Activated T-cell treated with anti-CD3 and anti-CD28 coated beads for 1 hour (primary cell): ENCODE measurements around the gene TEDC1.

Experiments used
- DNase-seq: peaks from one replicate; pipeline ENCODE4 v3.0.0-alpha.2; 2020; ENCODE audit warnings: low read depth

TEDC1 gene

DNA sequence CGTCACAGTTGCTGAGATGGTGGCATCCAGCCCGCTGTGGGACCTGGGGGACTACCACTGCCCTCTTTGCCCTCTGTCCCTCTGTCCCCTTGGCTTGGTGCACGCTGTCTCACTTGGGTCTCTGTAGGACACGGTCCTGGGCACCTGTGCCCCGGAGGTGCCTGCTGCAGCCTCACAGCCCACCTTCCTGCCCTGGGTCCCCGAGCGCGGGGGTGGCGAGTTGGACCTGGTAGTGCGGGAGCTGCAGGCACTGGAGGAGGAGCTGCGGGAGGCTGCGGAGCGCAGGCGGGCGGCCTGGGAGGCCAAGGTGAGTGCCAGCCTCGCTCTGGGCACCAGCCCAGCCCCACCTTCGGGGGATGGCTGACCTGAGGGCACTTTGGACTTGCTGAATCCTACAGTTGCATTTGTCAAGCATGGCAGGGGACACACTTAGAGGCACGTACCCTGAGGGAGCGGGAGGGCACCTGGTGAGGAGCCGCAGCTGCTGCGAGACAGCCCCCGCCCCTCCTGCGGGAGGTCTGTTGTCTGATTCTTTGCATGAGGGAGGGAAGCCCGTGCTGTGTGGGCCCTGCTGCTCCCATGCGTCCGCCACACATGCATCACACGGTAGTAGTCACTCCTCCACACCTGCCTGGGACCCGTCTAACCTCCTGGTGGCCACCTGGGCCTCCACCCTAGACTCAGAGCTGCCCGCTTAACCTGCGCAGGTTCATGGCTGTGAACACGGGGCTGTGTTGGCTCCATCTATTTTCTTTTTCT lies 6.8 kb downstream of the TEDC1 start:
- DNase-seq, result no peak

DNA sequence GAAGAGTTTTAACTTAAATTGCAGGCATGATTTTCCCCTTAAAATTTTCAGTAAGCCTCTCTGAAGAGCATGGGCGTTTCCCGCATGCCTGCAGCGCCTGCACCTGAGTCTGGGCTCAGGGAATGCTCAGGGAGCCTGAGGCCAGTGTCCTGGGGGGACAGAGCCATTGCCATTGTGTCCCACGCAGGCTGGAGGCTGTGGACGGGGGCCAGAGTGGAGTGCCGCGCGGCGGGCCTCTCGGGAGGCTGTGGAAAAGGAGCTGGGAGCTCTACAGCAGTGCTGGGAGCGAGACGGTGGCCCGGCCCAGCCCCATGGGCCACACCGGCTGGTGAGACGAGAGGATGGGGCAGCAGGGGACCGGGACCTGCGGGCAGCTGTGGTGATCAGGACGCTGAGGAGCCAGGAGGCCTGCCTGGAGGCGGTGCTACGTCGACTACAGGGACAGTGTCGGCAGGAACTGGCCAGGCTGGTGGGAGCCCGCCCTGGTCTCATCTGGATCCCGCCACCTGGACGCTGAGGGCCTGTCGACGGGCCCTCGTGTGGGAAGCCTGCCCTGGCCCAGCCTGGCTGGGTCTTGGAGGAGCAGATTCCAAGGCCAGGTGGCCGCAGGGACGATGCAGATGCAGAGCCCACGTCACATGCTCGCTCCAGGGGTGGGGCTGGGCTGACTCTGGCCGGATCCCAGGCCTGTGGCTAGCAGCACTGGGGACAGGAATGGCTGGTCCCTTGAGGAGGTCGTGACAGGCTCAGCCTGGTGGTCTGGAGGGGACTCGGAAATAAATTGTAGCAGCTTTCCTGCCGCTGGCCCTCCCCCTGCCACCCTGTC lies 7.6 kb downstream of the TEDC1 start:
- DNase-seq, result no peak

DNA sequence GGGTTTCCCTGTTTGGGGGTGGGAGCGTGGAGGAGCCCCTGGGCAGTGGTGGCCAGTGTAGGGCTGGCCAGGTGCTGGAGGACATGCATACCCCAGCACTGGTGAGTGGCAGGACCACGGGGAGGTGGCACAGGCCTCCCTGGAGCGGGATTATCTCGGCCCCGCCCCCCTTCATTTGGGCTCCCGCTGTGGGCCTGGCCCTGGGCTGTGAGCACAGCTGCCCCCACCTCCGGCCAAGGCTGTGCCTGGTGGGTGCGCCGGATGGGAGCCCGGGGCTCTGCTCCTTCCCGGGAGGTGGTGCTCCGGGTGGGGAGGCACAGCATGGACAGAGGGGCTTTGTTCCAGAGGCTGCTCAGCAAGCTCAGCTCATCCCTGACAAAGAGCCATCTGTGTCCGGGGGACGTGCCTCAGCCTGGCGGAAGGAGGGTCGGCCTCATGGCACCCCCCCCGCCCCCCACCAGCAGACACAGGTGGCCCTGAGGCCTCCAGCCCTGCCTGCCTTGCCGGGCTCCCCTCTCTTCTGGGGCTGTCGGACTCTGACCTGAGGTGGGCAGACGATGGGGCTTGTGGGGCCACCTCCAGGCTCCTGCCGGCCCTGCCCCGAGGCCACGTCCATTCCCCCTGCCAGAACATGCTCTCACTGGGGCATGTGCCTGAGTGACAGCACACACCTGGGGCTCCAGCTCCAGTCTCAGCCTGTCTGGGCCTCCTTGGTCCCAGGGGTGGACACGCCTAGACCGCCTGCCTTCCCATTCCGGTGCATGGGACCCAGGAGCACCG lies 8.4 kb downstream of the TEDC1 start:
- DNase-seq, result no peak

DNA sequence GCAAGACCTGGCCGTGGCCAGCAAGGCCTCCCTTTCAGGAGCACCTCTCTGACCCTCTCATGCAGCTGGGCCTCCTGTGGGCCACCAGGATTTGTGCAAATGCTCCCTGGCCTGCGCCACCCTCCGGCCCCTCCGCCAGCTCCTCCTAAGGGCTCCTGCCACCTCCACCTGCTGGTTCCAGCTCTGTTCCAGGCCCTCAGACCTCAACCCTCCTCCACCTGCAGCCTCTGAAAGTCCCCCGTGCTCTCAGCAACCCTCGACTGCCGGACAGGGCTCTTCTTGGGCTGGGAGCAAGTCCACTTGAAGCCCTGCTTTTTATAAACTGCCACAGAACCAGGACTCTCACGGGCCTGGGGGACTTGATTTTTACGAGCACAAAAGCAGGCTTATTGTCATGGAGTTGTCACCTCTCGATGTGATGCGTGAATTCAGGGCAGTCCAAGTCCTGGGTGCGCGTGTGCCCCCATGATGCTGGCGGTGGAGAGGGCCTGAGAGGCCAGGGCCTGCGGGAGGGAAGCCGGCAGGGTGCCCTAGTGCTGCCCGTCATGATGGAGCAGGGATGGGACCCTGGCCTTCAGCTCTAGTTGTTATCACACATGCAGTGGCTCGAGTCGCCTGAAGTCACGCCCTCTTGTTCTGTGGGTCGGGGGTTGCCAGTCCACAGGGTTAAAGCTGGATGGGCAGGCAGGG lies 9.1 kb downstream of the TEDC1 start:
- DNase-seq, result no peak

DNA sequence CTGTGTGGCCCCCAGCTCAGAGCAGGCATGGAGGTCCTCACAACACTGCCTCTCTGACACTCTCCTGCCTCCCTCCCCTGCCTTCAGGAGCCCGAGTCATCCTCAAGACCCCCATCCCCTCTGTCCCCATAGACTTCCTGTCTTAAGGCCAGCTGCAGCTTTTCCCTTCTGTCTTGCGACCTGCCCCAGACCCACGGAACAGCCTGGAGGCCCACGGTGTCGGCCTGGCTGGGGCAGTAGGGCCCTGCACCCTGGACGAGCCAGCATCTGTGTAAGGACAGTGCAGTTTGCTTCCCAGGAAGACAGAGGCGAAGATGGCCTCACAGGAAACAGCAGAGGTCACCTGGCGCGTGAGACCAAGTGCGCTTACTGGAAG lies 9.7 kb downstream of the TEDC1 start:
- no peak for DNase-seq

DNA sequence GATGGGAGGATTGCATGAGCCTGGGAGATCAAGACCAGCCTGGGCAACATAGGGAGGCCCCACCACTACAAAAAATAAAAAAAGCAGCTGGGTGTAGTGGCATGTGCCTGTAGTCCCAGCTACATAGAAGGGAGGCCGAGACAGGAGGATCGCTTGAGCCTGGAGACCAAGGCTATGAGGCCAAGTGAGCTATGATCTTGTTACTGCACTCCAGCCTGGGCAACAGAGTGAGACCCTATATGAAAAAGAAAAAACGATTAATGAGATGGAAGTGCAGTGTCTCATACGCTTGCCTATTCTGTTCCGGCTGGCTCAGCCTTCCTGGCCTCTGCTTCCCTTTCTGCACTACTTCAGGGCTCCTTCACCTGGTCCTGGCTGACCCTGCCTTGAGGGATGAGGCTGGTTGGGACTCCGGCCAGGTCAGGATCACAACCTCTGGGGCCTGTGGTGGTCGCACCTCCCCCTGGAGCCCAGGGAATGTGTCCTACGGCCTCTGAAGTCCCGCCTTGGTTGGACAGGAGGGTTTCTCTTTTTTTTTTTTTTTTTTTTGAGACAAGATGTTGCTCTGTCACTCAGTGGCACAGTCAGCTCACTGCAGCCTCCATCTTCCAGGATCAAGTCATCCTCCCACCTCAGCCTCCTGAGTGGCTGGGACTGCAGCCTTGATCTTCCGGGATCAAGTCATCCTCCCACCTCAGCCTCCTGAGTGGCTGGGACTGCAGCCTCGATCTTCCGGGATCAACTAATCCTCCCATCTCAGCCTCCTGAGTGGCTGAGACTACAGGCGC lies 10.7 kb downstream of the TEDC1 start:
- no peak for DNase-seq

DNA sequence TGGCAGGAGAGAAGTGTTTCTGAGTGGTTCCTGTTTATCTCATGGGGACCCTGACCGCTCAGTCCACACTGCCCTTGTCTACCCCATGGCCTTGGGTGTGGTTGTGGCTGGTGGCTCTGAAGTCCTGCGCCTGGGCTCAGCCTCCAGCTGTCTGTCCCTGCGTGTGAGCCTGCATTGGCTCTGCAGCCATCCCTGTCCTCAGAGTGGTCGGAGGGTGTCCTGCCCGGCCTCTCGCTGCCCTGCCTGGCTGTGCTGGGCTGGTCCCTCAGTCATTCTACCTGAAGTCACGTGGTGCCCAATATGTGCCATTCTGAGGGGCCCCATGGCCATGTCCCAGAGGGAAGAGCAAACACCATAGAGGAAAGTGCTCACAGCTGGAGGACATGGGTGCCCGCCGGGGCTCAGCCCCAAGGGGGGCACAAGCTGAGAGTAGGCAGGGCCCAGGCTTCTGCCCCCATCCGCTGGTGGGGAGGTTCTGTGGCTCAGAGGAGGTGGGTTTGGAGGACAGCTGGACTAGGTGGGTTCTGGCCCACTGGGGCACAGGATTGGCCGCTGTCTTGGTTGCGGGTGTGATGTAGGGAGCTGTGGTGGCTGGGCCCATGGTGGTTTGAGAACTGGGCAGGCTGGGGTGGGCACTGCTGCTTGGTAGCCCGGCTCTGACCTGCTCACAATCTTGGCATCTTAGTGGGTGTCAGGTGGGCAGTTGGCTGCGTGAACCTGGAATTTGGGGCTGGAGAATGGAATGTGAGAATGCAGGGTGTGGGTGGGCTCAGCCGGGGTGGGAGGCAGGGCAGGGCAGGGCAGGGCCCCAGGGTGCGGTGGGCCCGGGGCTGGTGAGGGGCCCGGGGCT lies 11.6 kb downstream of the TEDC1 start:
- no peak for DNase-seq

DNA sequence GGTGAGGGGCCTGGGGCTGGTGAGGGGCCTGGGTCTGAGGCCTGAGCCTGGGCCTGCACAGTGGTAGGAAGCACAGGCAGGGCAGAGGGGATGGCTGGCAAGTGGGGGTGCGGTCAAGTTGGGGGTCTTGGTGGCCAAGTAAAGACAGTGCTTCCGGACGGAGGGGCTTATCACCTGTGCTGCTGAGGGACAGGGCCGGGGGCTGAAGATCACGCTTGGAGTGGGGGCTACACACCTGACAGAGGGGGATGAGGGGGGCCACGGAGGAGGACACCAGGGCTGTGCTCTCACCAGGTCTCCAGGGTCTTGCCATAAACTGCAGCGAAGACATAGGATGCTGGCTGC lies 12.2 kb downstream of the TEDC1 start:
- DNase-seq, result no peak

DNA sequence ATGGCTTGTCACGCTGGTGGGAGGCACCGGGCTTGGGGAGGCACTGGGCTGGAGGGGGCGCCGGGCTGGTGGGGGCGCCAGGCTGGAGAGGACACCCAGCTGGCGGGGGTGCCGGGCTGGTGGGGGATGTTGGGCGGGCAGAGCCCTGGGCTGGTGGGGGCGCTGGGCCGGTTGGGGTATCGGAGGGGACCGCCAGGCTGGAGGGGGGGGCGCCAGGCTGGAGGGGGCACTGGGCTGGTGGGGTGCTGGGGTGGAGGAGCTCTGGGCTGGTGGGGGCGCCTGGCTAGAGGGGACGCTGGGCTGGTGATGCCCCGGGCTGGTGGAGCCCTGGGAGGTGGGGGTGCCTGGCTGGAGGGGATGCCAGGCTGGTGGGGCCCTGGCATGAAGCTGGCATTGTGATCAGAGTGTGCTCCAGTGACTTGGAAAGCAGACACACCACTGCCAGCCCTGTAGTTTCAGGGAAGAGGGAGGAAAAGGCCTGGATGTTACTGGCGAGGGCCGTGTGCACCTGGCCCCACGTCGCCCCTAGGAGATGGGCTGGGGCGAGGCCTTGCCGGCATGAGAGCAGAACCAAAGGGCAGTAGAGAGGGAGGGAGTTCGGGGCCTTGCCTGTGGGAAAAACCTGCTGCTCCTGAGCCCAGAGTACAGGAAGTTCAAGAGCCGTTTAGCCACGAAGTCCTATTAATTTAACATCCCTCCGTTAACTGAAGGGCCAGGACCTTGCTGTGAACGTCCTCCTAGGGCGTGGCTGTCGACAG lies 13.1 kb downstream of the TEDC1 start:
- no peak for DNase-seq

DNA sequence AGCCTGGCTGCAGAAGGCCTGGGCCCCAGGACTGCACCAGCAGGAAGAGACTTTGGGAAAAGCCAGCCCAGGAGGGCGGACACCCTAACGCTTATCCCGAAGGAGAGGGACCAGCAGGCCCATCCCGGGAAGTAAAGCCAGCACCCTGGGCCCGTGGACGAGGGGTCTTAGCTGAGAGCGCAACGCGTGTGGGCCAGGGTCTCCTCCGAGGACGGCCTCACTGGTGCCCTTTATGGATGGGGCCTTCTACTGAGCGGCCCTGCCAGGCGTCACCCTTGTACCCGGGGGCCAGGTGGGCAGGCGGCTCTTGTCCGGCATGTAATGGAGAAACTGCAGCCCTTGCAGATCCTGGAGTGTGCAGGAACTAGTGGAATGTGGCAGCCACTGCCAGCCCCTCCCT lies 14.1 kb downstream of the TEDC1 start:
- no peak for DNase-seq

DNA sequence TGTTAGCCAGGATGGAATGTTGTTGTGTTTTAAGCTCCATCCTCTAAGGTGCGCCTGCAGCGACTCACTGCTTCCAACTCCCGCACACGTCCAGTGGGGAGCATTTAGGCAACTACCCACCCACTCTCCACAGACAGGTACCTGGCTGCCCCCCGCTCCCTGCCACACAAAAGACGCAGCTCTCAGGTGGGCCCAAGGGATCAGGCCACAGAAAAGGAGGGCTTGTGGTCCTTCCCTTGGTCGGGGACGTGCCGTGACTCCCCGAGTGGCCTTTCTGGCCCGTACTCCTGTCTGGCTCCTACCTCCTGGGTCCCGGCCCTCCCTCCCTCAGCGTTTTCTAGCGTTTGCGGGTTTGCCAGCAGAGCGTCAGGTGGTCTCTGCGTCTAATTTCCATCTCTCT lies 16.2 kb downstream of the TEDC1 start:
- DNase-seq, result no peak

DNA sequence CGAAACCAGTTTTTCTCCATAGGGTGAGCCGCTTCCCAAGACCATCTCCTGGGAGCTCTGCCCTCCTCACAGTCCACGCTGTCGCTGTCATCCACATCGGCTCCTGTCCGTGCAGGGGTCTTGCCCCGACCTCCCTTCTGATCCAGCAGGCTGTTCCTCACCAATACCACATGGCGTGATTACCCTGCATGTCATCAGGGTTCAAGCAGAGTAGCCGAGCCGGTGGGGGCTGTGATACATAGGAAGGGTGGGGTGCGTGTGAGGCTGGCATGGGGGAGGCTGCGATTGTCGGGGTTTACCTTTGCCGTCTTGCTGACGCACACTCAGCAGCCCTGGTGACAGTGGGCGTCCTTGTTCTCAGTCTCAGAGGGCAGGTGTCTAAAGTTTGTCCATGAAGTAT lies 17.0 kb downstream of the TEDC1 start:
- no peak for DNase-seq

DNA sequence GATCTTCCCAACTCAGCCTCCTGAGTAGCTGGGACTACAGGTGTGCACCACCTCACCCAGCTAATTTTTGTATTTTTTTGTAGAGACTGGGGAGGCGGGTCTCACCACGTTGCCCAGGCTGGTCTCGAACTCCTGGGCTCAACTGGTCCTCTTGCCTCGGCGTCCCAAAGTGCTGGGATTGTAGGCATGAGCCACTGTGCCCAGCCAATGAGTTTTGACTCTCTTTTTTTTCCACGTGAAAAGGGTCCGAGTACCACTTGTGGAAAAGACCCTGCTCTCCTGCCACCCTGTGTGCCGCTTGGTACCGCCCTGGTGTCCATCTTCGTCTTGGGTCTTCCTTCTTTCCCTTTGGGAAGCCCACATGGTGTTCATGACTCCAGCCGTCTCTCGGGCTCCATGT lies 17.6 kb downstream of the TEDC1 start:
- no peak for DNase-seq

DNA sequence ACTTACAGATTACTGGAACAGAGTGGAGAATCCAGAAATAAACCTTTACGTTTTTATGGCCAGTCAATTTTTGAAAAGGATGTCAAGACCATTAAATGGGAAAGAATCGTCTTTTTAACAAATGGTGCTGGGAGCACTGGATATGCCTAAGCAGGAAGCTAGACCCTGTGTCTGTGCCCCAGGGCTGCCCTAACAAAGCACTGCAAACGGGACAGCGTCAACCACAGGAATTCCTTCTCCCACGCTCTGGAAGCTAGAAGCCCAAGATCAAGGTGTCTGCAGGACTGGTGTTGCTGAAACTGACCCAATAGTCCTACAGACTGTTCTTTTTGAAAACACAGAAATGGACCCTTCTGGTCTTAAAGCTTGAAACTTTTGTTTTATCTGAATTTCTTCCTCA lies 26.1 kb downstream of the TEDC1 start:
- DNase-seq, result no peak

DNA sequence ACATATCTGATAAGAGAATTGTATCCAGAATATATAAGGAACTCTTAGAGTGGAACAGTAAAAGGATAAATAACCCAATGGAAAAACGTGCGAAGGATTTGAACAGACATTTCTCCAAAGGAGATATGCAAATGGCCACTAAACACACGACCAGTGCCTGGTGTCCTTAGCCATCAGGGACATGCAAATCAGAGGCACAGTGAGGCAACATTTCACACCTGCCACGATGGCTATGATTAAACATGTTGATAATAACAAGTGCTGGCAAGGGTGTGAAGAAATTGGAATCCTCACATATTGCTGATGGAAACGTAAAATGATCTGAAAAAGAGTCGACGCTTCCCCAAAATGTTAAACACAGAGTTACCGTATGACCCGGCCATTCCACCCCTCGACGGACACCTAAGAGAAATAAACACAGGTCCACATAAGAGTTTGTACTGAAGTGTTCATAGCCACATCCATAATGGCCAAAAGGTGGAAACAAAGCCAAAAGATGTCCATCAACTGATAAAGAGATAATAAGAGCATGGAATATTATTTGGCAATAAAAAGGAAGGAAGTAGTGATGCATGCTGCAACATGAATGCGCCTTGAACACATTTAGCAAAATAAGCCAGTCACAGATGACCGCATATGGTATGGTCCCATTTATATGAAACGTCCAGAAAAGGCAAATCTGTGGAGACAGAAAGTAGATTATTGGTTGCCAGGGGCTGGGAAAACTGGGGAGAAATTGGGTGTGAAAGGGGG lies 29.1 kb downstream of the TEDC1 start:
- no peak for DNase-seq

DNA sequence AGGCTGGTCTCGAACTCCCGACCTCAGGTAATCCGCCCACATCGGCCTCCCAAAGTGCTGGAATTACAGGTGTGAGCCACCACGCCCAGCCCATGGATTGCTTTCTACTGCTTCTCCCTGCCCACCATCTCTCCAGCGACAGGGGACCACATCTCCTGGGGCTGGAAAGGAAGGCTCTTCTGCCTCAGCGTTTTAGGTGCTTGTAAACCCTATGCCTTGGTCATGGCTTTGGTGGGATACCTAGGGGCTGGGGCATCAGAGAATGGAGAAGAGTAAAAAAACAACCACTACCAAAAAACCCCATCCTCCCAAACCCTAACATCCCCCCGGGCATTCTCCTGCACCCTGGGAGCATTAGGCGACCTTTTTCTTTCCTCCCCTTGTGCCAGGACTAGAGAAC lies 34.3 kb downstream of the TEDC1 start:
- no peak for DNase-seq

DNA sequence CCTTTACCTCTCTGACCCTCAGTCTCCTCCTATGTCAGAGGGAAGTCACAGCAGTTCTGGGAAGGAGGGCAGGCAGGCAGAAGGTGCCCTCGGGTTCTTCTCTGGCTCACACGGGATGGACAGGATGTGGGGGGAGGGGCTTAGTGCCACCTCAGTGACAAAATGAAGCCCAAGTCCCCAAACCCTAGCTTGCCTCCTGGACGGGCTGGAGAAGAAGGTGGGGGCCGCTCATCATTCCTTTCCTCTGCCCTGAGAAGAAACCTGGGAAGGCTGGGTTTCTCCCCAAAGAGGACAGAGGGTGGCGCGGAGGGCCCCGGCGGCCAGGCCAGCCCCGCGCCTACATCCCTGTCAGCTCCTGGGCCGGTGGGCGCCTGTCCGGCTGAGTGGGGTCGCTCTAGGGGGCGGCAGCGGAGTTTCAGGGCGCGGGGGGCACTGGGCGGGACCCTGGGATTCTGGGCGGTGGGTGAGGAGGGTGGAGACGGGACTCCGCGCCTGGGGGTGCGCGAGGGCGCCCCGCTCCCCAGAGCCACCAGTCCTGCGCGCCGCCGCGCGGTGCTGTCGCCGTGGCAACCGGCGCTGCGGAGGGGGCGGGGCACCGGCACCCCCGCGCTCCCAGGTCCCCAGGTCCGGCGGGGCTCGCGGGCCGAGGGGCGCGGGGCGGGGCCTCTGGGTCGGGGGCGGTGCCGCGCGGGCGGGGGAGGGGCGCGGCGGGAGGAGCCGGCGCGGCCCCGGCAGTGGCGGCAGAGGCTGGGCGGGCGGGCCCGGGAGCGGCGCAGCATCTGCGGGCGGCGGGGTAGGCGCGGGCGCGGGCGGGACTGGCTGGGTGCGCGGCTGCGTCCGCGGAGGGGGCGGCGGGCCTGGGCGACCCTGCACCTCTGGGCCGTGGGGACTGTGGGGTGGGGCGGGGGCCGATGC lies 35.1 kb downstream of the TEDC1 start, which contains the start of gene TMEM121:
Gene TMEM121, plus strand, starts transcription at position 723 of the 915 bp plus-strand sequence. CDS start 2,252 bp downstream, outside the sequence.
- no peak for DNase-seq
